HuH-7.5 (cell line): Measurements from ENCODE around the gene AP3B1.

Source experiments
- DNase-seq: peaks from one replicate; pipeline ENCODE4 v3.0.0; 2011; ENCODE audit warnings: low spot score

Gene AP3B1

GRCh38 chr5:78002690-78003089, 291.8 kb downstream of the AP3B1 start:
- DNase-seq, result no peak

- DNase-seq, result no peak
Measured at GRCh38 chr5:78001197-78001596, 293.3 kb downstream of the AP3B1 start.

GRCh38 chr5:78000191-78000590, 294.3 kb downstream of the AP3B1 start:
- no peak for DNase-seq

DNA sequence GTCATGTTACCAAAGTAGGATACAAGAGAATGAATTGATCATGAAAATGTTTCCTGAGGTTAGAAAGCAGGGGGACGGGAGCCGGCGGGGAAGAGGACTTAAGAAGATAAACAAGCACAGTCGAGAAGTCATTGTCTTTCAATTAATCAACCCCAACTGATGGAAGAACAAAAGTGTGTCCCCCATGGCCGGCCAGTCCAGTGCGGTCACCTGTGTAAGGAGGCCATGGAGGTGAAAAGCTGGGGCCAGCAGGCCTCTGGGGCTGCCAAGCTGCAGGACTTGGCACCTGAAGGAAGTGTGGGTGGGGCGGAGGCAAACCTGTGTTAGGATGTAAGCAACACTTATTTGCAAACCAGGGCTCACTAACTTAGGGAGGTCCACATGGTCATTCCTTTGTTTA, 295.1 kb downstream of the AP3B1 start:
- no peak for DNase-seq

DNA sequence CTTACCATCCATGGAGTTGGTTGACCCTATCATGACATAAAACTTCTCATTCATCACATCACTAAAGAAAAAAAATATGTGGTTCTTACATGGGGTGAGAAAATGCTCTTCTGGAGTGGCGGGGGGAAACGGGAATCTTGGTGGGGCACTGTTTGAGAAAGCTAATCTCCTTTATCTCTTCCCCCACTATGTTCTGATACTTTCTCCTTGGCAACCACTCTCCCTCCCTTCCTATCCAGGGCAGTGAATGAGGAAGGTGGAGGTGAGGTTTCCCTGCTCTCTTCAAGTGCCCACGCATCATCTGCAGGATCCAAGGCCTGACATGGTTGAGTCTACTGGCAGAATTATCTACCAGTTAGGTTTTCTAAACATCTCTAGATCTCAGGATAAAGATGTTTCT, 297.6 kb downstream of the AP3B1 start:
- no peak for DNase-seq

DNA sequence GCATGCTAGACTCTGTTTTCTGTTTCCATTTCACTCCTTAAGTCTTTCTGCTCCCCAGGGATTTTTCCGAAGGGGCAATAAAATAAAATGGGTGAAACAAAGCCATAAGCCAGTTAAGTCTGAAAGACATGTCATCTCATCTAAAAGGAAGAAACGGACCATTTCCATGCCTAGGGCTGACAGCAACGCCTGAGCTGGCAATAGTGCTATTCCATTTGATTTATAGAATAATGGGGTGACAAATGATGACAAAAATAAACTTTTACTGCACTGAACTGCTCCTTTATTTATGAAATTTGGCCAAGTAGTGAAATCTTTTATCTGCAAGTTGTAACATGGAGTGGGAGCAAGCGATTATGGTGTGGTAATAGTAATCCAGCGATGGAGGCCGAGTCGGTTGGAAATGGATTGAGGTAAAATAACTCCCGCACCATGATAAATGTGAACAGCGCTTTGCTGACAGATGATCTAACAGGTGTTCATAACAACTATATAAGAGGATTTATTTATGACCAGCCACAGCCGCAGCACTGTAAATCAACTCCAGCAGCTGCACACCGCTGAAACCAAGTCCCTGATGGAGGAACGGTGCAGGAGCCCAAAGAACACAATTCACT, 298.6 kb downstream of the AP3B1 start:
- no peak for DNase-seq

DNA sequence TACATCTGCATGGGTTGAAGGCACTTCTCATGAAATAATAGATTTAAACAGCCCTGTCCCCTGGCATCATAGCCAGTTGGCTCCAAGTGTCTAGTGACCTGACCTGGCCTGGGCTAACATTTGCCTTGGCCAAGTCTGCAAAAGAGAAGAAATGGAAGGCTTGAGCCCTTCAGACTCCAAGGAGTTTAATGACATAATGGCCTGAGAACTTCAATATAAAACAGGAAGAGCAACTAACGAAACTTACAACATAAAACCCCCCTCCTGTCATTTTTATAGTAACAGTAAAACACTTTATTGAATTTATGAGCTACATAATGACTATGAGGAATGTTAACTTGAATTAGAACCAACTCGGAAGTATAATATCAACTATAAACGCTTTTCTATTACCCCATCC, 299.6 kb downstream of the AP3B1 start:
- DNase-seq, result no peak

- no peak for DNase-seq
Measured at GRCh38 chr5:77993855-77994318, 300.6 kb downstream of the AP3B1 start.

- no peak for DNase-seq
Measured at GRCh38 chr5:77993141-77993854, 301.2 kb downstream of the AP3B1 start.

- no peak for DNase-seq
Measured at GRCh38 chr5:77991084-77991483, 303.4 kb downstream of the AP3B1 start.

GRCh38 chr5:77990020-77990419, 304.5 kb downstream of the AP3B1 start:
- no peak for DNase-seq

DNA sequence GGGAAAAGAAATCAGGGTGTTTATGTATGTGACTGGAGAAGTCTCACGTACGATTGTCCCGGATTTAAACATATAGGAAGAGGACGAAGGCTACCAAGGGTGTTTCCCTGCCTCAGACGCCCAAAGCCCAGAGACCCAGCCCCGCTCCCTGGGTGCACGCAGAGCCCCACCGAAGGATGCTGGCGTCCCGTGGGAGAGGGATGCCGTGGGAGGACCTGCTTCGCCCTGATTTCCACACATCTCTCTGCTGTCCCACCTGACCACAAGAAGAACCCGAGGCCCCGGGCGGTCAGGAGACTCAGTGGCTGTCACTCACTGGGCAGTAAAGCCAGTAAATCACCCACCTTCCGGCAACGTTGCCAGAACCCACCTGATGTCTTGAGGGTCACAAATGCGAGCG, 306.5 kb downstream of the AP3B1 start:
- DNase-seq, result no peak

DNA sequence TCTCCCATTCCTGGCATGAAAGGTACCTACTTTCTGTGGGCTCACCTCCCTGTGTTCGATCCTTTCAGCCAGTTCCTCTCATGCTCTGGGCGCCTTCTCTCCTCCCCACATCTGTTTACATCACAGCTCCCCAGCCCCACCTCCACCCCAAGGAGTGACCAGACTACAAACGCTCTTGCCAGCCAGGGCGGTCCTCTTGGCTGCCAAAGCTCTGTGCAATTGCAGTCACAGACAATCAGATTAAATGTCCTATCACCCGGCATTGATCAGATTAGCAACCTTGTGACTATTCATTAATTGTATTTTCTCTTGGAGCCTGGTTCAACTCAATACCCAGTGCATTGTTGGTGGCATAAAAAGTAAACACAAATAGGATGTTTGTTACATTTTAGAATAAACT, 307.2 kb downstream of the AP3B1 start:
- DNase-seq, result no peak

DNA sequence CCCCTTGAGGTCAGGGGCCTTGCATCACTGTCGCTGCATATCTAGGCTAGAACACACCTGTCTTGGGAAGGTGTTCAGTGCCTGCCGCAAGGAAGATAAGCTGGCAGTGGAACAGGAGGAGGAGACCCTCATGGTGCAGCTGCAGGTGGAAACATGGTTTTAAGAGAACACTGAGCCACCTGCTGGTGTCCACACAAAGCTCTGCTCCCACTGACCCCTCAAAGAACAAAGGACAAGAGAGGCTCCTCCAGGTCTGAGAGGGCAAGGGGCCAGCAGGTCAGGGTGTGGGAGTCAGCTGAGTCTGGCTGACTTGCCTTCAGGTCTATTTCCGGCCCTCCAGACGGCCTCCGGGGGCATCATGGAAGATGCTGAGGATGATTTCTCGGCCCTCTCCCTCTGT, 308.2 kb downstream of the AP3B1 start:
- DNase-seq, result no peak

DNA sequence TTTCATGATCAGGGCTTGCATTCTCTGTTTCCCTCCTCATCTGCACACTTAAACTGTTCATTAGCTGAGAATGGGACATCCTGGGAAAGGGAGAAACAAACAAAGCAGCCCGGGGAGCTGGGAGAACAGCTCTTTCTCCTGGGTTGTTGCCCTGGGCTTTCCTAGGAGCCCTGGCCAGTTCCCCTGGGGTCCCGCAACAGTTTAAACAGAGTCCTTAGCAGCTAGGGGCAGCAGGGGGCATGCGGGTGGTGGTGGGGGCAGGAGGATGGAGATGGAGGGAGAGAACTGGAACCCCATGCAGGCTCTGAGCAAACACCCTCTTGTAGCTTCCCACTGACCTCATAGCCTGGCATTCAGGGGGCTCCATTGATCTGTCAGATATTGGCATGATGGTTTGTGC, 309.3 kb downstream of the AP3B1 start:
- DNase-seq, result no peak

GRCh38 chr5:77984587-77984986, 309.9 kb downstream of the AP3B1 start:
- DNase-seq, result no peak

DNA sequence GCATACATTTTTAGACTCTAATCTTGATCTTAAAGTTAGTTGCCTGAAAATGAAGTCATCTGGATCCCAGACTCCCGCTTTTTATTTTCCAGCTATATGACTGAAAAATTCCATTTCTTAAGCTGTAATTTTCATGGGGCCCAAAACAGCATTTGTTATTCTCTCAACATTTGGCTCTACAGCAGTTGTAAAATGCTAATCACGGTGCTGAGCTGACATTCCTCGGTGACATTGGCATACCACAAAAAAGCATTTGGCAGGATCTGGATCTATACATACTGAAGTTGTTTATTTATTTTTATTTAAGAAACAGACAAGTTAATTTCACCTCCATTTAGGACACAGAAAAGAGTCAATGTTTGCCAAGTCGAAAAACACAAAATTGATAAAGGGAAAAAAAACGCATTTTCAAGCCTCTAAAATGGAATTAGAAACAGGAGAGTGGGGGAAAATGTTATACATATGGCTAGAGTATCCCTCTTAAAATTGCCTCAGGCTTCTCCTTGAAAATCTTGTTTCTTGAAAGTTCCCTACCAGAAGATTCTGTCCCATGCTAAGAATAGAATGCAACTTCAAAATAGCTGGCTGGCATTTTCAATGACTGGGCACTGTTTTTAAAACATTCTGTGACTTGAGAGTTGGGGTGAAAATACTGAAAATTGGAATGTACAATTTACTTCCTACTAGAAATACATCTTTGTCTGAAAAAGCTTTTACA, 310.9 kb downstream of the AP3B1 start:
- no peak for DNase-seq

GRCh38 chr5:77981820-77982219, 312.7 kb downstream of the AP3B1 start:
- no peak for DNase-seq

DNA sequence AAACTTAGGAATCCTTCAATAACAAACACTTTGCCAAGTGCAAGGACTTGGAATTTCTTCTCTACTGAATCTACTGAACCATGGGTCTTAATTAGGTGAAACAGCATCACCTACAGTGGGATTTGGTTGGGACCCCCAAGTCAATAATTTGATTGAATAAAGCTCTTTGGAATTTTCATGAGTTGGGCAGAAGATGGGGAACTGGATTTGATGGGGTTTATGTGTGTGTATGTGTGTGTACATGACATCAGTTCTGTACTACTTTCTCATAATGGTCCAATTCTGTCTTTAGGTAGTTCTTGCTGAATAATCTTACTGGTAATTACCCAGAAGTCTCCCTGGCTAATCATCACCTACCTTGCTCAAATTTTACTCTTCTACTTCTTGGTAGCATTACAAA, 319.9 kb downstream of the AP3B1 start:
- DNase-seq, result no peak

DNA sequence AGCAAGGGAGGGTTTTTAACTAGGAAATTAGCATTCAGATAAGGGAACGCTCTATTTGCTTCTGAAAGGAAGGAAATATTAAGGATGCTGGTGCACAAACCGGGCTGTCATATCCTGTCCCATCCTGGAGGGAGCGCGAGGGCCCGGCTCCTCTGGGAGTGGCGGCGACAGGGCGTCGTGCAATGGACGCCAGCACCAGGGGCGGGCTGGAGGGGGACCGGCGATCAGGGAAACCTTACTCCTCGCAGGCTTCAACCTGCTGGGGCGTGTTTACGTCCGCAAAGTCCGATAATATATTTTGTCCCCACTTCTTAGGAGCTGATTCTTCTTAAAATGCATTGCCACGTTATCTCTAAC, 321.3 kb downstream of the AP3B1 start:
- DNase-seq, result no peak

GRCh38 chr5:77972469-77973252, 321.8 kb downstream of the AP3B1 start:
- DNase-seq, result no peak

DNA sequence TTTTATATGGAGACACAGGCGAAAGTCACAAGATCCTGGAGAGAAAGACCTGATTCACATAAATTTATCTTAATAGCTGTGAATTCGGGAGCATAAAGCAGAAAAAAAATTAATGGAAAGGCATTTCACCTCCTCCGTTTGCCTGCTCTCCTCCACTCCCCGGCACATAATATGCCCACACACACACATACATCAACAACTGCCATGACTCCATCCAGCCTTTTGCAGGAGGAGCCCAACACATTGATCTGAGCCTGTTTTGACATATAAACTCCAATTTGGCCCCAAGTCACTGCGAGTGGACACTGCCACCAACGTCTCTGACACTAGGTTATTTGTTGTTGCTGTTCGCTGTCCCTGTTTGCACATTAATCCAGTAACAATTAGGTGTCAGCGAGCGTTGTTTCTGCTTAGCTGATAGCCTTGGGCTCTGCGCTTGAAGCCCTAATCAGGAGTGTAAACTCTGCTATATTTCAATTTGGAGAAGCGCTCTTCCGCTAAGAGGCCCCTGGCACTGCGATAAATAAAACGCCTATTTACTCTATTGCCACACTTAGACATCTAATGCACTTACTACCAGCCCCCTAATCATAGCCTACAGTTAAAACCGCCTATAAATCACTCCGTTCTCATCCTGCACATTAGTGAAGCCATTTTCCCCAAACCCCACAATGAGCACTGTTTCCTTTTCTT, 322.6 kb downstream of the AP3B1 start:
- no peak for DNase-seq
